Tibial artery (tissue), 4 donors: Measurements from ENCODE around the gene GPR32.
"Not testable (repeated sequence)": the region's sequence is repeated elsewhere in the genome, so short reads cannot be mapped to it uniquely, and the experiment has no call there.

Source experiments
- DNase-seq, 2 donors: peaks; one replicate each; pipeline ENCODE4 v3.0.0-alpha.2; 2019
- H3K27ac ChIP-seq, 2 donors: fragments of 200-600 bp; sonication (generic) in 1 of 2; 1 replicate in 1 of 2; 2 replicates in 1 of 2; pipeline ENCODE4 v1.5.1; 2018 to 2019; ENCODE audit warnings: mild to moderate bottlenecking in 1 of 2
- H3K27me3 ChIP-seq, 2 donors: fragments of 200-600 bp; sonication (generic) in 1 of 2; one replicate each; pipeline versions ENCODE4 v1.5.1 to v1.6.0; 2016 to 2019
- H3K36me3 ChIP-seq, 3 donors: fragments of 200-600 bp; sonication (generic) in 2 of 3; one replicate each; pipeline ENCODE4 v1.5.1; 2016 to 2019; ENCODE audit warnings: mild to moderate bottlenecking in 2 of 3
- H3K4me1 ChIP-seq, 4 donors: fragments of 200-600 bp; sonication (generic) in 2 of 4; 1 replicate in 3 of 4; 2 replicates in 1 of 4; pipeline ENCODE4 v1.5.1; 2016 to 2019
- H3K4me3 ChIP-seq, 2 donors: fragments of 200-600 bp; sonication (generic) in 1 of 2; 1 replicate in 1 of 2; 2 replicates in 1 of 2; pipeline ENCODE4 v1.5.1; 2018 to 2019; ENCODE audit warnings: mild to moderate bottlenecking in 2 of 2
- H3K9me3 ChIP-seq, 3 donors: fragments of 200-600 bp; sonication (generic) in 1 of 3; one replicate each; pipeline ENCODE4 v1.5.1; 2016 to 2019
- intact Hi-C: fragments of 100-400 bp; cut with DNase I; formaldehyde crosslinking; loops from one replicate; pipeline ENCODE4 v1.15.0; 2023; ENCODE audit warnings: low total_unique reads
- TF ChIP-seq, protein P1 (sequence below), 2 experiments: fragments of 200-600 bp in 1 of 2; fragments of 450-650 bp in 1 of 2; IDR thresholded peaks; one replicate each; pipeline ENCODE4 v1.5.1; 2017 to 2019; ENCODE audit warnings: antibody characterized with exemption in 2 of 2, mild to moderate bottlenecking in 1 of 2, moderate library complexity in 1 of 2

Gene GPR32

DNA sequence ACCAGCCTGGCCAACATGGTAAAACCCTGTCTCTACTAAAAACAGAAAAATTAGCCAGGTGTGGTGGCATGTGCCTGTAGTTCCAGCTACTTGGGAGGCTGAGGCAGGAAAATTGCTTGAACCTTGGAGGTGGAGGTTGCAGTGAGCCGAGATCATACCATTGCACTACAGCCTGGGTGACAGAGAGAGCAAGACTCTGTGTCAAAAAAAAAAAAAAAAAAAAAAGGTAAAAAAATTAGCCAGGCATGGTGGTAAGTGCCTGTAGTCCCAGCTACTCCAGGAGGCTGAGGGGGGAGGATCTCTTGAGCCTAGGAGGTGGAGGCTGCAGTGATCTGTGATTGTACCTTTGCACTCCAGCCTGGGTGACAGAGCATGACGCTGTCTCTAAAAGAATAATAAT, at the start of gene GPR32:
Gene GPR32 (plus strand): TSS at position 301 of the 400 bp plus-strand sequence. CDS start 137 bp downstream, outside the sequence.
- H3K36me3 ChIP-seq, intact Hi-C loops, H3K4me1 ChIP-seq, H3K27ac ChIP-seq, H3K9me3 ChIP-seq, H3K4me3 ChIP-seq, DNase-seq: not testable (repeated sequence)
- peaks cover 0 to 39% of the 10 kb centered on the region in 2 donors for H3K27me3 ChIP-seq

GRCh38 chr19:50720921-50721381, 49.3 kb upstream of the GPR32 start:
- Histone ChIP-seq H3K9me3 (no peaks in the 10 kb centered on the region), H3K36me3 (no peaks in the 10 kb centered on the region), H3K27me3 (peaks cover 0 to 100% of the 10 kb centered on the region in 2 donors), H3K4me1 (peaks cover 0 to 50% (median 25%) of the 10 kb centered on the region in 4 donors), H3K27ac (no peak overlapping the region), H3K4me3 (no peak overlapping the region)
- TF ChIP-seq, protein P1, sequence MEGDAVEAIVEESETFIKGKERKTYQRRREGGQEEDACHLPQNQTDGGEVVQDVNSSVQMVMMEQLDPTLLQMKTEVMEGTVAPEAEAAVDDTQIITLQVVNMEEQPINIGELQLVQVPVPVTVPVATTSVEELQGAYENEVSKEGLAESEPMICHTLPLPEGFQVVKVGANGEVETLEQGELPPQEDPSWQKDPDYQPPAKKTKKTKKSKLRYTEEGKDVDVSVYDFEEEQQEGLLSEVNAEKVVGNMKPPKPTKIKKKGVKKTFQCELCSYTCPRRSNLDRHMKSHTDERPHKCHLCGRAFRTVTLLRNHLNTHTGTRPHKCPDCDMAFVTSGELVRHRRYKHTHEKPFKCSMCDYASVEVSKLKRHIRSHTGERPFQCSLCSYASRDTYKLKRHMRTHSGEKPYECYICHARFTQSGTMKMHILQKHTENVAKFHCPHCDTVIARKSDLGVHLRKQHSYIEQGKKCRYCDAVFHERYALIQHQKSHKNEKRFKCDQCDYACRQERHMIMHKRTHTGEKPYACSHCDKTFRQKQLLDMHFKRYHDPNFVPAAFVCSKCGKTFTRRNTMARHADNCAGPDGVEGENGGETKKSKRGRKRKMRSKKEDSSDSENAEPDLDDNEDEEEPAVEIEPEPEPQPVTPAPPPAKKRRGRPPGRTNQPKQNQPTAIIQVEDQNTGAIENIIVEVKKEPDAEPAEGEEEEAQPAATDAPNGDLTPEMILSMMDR (IDR thresholded peaks at IDR 0.05) = no peak
- intact Hi-C loops = no loop called here
- no peak for DNase-seq

DNA sequence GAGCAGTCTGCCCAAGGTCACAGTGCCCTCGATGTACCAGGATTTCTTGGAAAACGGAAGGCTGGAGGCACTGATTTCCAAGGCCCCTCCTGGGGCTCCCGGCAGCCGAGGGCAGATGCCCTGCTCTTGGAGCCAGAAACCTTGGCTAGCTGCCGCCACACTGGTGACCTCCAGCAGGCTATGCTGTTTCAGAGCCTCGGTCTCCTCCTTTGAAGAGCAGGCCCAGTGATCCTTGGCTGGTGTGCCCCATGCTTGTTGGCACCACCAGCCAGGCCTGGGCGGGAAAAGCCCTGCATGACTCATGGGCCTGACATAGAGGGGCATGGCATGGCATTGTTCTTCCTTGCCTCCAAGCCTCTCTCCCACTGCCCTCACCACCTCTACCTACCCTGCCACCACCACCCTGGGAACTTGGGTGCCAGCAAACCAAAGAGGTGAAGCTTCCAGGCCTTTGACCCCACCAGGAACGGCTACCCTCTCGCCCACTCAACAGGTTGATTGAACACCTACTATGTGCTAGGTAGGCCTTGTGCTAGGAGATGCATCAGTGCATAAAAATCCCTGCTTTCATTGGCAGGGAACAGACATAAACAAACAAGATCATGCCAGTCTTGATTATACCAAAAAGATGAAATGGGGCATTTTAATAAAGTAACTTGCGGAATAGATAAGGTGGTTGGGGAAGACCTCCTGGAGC, 48.7 kb upstream of the GPR32 start:
- no peak for DNase-seq
- H3K4me1 ChIP-seq = peaks cover 0 to 51% (median 25%) of the 10 kb centered on the region in 4 donors
- peaks cover 0 to 100% of the 10 kb centered on the region in 2 donors for H3K27me3 ChIP-seq
- no peak overlapping the region for H3K27ac ChIP-seq
- intact Hi-C loops = no loop called here
- no peaks in the 10 kb centered on the region for H3K9me3 ChIP-seq
- H3K4me3 ChIP-seq = no peak overlapping the region
- TF ChIP-seq, protein P1 (IDR thresholded peaks at IDR 0.05) = no peak
- H3K36me3 ChIP-seq = no peaks in the 10 kb centered on the region

DNA sequence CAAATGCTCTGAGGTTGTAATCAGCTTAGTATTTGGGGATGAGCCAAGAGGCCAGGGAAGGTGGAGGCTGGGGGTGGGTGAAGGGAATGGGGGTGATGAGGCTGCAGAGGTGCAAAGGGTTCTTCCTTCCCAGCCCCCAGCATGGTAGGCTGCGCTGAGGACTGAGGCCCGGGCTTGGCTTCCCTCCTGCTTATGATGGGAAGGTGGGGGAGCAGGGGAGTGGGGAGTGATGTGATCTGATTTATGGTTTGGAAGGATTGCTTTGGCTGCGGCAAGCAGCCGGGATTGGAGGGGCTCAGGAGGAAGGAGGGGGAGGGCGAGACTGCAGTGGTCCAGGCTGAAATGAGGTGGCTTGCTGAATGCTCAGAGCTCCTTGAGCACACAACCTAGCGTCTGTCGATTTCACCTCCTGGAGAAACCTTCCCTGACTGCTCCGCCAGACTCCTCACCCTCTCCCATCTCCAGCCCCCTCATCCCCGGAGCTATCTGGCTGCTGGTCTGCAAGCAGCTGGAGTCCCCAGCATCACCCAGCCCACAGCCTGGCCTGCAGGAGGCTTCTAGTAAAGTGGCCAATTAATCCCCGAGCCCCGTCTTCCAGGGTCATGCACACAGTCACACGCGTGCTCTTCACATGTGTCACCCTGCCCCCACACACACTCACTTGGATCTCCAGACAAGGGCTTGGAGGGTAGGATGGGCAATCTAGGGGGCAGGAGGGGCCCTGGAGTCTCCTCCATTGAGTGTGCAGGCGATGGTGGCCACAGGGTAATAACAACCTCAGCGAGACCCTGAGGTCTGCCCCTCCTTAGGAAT, 47.9 kb upstream of the GPR32 start:
- Histone ChIP-seq H3K4me3 (peak overlapping the region in 1 of 2 donors; percentile 50), H3K27me3 (peaks cover 0 to 100% of the 10 kb centered on the region in 2 donors)

GRCh38 chr19:50723069-50723468, 47.2 kb upstream of the GPR32 start, which contains the start of gene CLEC11A:
Gene CLEC11A (plus strand): TSS chr19:50723364. CDS start chr19:50723526, 162 bp downstream.
- TF ChIP-seq, protein P1 (IDR thresholded peaks at IDR 0.05) = no peak
- peaks cover 0 to 100% of the 10 kb centered on the region in 2 donors for H3K27me3 ChIP-seq

More for the DNA sequence above, 47.9 kb upstream of the GPR32 start:
- no peak for DNase-seq
- H3K27ac ChIP-seq = no peak overlapping the region
- H3K4me1 ChIP-seq = peaks cover 0 to 51% (median 25%) of the 10 kb centered on the region in 4 donors
- intact Hi-C loops = no loop called here
- TF ChIP-seq, protein P1 (IDR thresholded peaks at IDR 0.05) = no peak
- H3K9me3 ChIP-seq = no peaks in the 10 kb centered on the region
- H3K36me3 ChIP-seq = no peaks in the 10 kb centered on the region

More at GRCh38 chr19:50723069-50723468, 47.2 kb upstream of the GPR32 start, which contains the start of gene CLEC11A:
- intact Hi-C loops = no loop called here
- DNase-seq = peak; percentile 62 to 77
- H3K9me3 ChIP-seq = no peaks in the 10 kb centered on the region
- no peak within 1 kb of the TSS for H3K27ac ChIP-seq
- H3K4me1 ChIP-seq = peaks cover 0 to 49% (median 23%) of the 10 kb centered on the region in 4 donors
- peak within 1 kb of the TSS; percentile 46 to 50 for H3K4me3 ChIP-seq
- no peaks in the 10 kb centered on the region for H3K36me3 ChIP-seq
